Thyroid gland (tissue), 4 donors: ENCODE results near the gene TAOK1.

ENCODE experiments used
- CTCF ChIP-seq, 6 experiments: fragments of 200-600 bp in 3 of 6; fragments of 450-650 bp in 3 of 6; sonication (generic) in 3 of 6; IDR thresholded peaks; one replicate each; pipeline ENCODE4 v1.5.1; 2016 to 2019; ENCODE audit warnings: antibody characterized with exemption in 6 of 6, mild to moderate bottlenecking in 2 of 6, inconsistent platforms in 1 of 6, moderate library complexity in 1 of 6
- POLR2A ChIP-seq, 2 donors: fragments of 450-650 bp; IDR thresholded peaks; one replicate each; pipeline ENCODE4 v1.6.1; 2017; ENCODE audit warnings: antibody characterized with exemption in 2 of 2, mild to moderate bottlenecking in 2 of 2, moderate library complexity in 1 of 2

GRCh38 chr17:29571883-29572681 lies 181.9 kb downstream of the TAOK1 start:
- TF ChIP-seq CTCF (IDR thresholded peaks at IDR 0.05), result no peak
- TF ChIP-seq POLR2A (IDR thresholded peaks at IDR 0.05), result no peak
